ENCODE results near the gene TENM4. TPM values are rescaled to one million over a fixed set of nuclear protein-coding genes. Genes with fewer than 3 reads are reported as not detected.

Gene TENM4
- polyA plus RNA-seq, 1 donor from 2014 or later: 16.8 TPM

- TF ChIP-seq EZH2 (IDR thresholded peaks at IDR 0.05; ENCODE audit: borderline replicate concordance, insufficient read depth, low read length, poor library complexity, severe bottlenecking) (no peak), MXI1 (conservative IDR thresholded peaks at IDR 0.05; ENCODE audit: poor library complexity, severe bottlenecking) (no peak), SMC3 (conservative IDR thresholded peaks at IDR 0.05; ENCODE audit: poor library complexity) (no peak), POLR2AphosphoS5 (IDR thresholded peaks at IDR 0.05) (no peak), CTCF (IDR thresholded peaks at IDR 0.05; ENCODE audit: poor library complexity, severe bottlenecking) (no peak), TAF1 (IDR thresholded peaks at IDR 0.05; ENCODE audit: low read depth) (no peak), EP300 (conservative IDR thresholded peaks at IDR 0.05; ENCODE audit: poor library complexity, severe bottlenecking) (no peak), RAD21 (conservative IDR thresholded peaks at IDR 0.05) (no peak), REST (IDR thresholded peaks at IDR 0.05; ENCODE audit: borderline replicate concordance) (no peak)
- H3K4me3 ChIP-seq (ENCODE audit: low read length): no peak overlapping the region
- no peaks in the 10 kb centered on the region for H3K36me3 ChIP-seq (ENCODE audit: insufficient read depth, low read length)
- no peak overlapping the region for H2AFZ ChIP-seq (ENCODE audit: low read depth, low read length)
- no peaks in the 10 kb centered on the region for H3K27me3 ChIP-seq (ENCODE audit: insufficient read depth, low read depth, low read length)
- no peaks in the 10 kb centered on the region for H3K9me3 ChIP-seq (ENCODE audit: low read length)
- H3K9ac ChIP-seq (ENCODE audit: low read length): no peak overlapping the region
- H3K27ac ChIP-seq (ENCODE audit: low read length): no peak overlapping the region
- H4K20me1 ChIP-seq (ENCODE audit: insufficient read depth): no peaks in the 10 kb centered on the region
- no peaks in the 10 kb centered on the region for H3K79me2 ChIP-seq (replicated peaks; ENCODE audit: insufficient read depth, low read length)
- H3F3A ChIP-seq (ENCODE audit: insufficient read depth, low read length, poor library complexity, severe bottlenecking): peaks cover 3% of the 10 kb centered on the region
- no peaks in the 10 kb centered on the region for H3K9me2 ChIP-seq (ENCODE audit: insufficient read depth, low read length)
- H3K4me2 ChIP-seq (ENCODE audit: low read length): no peak overlapping the region
Measured at GRCh38 chr11:79055856-79056631, 384.8 kb downstream of the TENM4 start.

- Histone ChIP-seq H3K27ac (ENCODE audit: low read length) (no peak overlapping the region), H3K27me3 (ENCODE audit: insufficient read depth, low read depth, low read length) (no peaks in the 10 kb centered on the region), H3K9me2 (ENCODE audit: insufficient read depth, low read length) (no peaks in the 10 kb centered on the region), H3F3A (ENCODE audit: insufficient read depth, low read length, poor library complexity, severe bottlenecking) (peaks cover 3% of the 10 kb centered on the region), H2AFZ (ENCODE audit: low read depth, low read length) (no peak overlapping the region), H3K4me2 (ENCODE audit: low read length) (no peak overlapping the region), H4K20me1 (ENCODE audit: insufficient read depth) (no peaks in the 10 kb centered on the region), H3K36me3 (ENCODE audit: insufficient read depth, low read length) (peaks cover 3% of the 10 kb centered on the region), H3K79me2 (replicated peaks; ENCODE audit: insufficient read depth, low read length) (no peaks in the 10 kb centered on the region), H3K4me3 (ENCODE audit: low read length) (no peak overlapping the region), H3K9me3 (ENCODE audit: low read length) (no peaks in the 10 kb centered on the region), H3K9ac (ENCODE audit: low read length) (no peak overlapping the region)
- TF ChIP-seq SMC3 (conservative IDR thresholded peaks at IDR 0.05; ENCODE audit: poor library complexity) (no peak), TAF1 (IDR thresholded peaks at IDR 0.05; ENCODE audit: low read depth) (no peak), MXI1 (conservative IDR thresholded peaks at IDR 0.05; ENCODE audit: poor library complexity, severe bottlenecking) (no peak), CTCF (IDR thresholded peaks at IDR 0.05; ENCODE audit: poor library complexity, severe bottlenecking) (no peak), EZH2 (IDR thresholded peaks at IDR 0.05; ENCODE audit: borderline replicate concordance, insufficient read depth, low read length, poor library complexity, severe bottlenecking) (no peak)
Measured at GRCh38 chr11:79054636-79055035, 386.2 kb downstream of the TENM4 start.
